Activated CD8-positive, alpha-beta T cell treated with anti-CD3 and anti-CD28 coated beads for 36 hours (primary cell): ENCODE measurements around the gene IKZF3. TPM values are rescaled to one million over a fixed set of nuclear protein-coding genes. Genes with fewer than 3 reads are reported as not detected.
A peak's percentile ranks its signal among the peaks of the same experiment; 100 is the strongest.

Experiments
- ATAC-seq: fragments of 200-7000 bp; cut with Tn5 transposase; one replicate; pipeline ENCODE4 v1.10.0; 2021; ENCODE audit warnings: mild to moderate bottlenecking, moderate library complexity
- CTCF ChIA-PET: fragments of 350-600 bp; sonication (Branson Sonifier 250); formaldehyde crosslinking; loops from one replicate; lab custom pipeline; 2021; ENCODE audit warnings: antibody characterized with exemption; lab: Charles Lee
- POLR2A ChIA-PET: fragments of 350-600 bp; sonication (Branson Sonifier 250); formaldehyde crosslinking; loops from one replicate; lab custom pipeline; 2021; ENCODE audit warnings: antibody characterized with exemption; lab: Charles Lee
- DNase-seq: peaks from one replicate; pipeline ENCODE4 v3.0.0-alpha.2; 2020
- H3K27ac Mint-ChIP-seq: one replicate; pipeline ENCODE4 v1.8.0; 2021; ENCODE audit warnings: mild to moderate bottlenecking, mixed read lengths
- H3K27me3 Mint-ChIP-seq: one replicate; pipeline ENCODE4 v1.8.0; 2021; ENCODE audit warnings: mixed read lengths
- H3K36me3 Mint-ChIP-seq: one replicate; pipeline ENCODE4 v1.8.0; 2021; ENCODE audit warnings: low read depth, mixed read lengths
- H3K4me1 Mint-ChIP-seq: one replicate; pipeline ENCODE4 v1.8.0; 2021; ENCODE audit warnings: low read depth, mixed read lengths
- H3K4me3 Mint-ChIP-seq: one replicate; pipeline ENCODE4 v1.8.0; 2021; ENCODE audit warnings: mild to moderate bottlenecking, moderate library complexity, mixed read lengths
- H3K9me3 Mint-ChIP-seq: one replicate; pipeline ENCODE4 v1.8.0; 2021; ENCODE audit warnings: mixed read lengths
- CTCF ChIP-seq: fragments of 200-600 bp; IDR thresholded peaks from one replicate; pipeline ENCODE4 v1.8.0; 2022; ENCODE audit warnings: antibody characterized with exemption, mild to moderate bottlenecking
- intact Hi-C: fragments of 100-400 bp; cut with micrococcal nuclease; formaldehyde crosslinking; loops from one replicate; pipeline ENCODE4 v1.10.0; 2022
- total RNA-seq, 2 experiments: library from RNA; stranded (reverse); gene quantifications; one replicate each; pipeline ENCODE4 v1.2.3, GENCODE V29; 2021

Gene IKZF3
- total RNA-seq, 2 experiments from 2014 or later, result 52.1 to 52.2 TPM

- Mint-ChIP-seq H3K27ac (peak overlapping the region; percentile 33), H3K9me3 (peaks cover 23% of the 10 kb centered on the region), H3K4me1 (peaks cover 33% of the 10 kb centered on the region), H3K36me3 (peaks cover 74% of the 10 kb centered on the region), H3K4me3 (no peak overlapping the region), H3K27me3 (no peaks in the 10 kb centered on the region)
- POLR2A ChIA-PET, result interaction anchor here (1.0 to 2.3 kb wide), 3 partner anchors 10 to 58 kb away, joined by 3 to 6 read pairs (median 4); no protein-coding TSS in a partner anchor
- CTCF ChIA-PET, result interaction anchor here (0.6 to 1.3 kb wide), 4 partner anchors 9 to 51 kb away, joined by 3 to 7 read pairs (median 3); no protein-coding TSS in a partner anchor
- intact Hi-C loops, result no loop called here
- no peak for ATAC-seq
- DNase-seq, result no peak
- TF ChIP-seq CTCF, result no peak
These were observed 35.7 kb downstream of the IKZF3 start for GRCh38 chr17:39828443-39828842.

- H3K9me3 Mint-ChIP-seq, result peaks cover 40% of the 10 kb centered on the region
- ChIA-PET CTCF (no interaction called here), POLR2A (interaction anchor here (1.0 to 2.3 kb wide), 3 partner anchors 9 to 56 kb away, joined by 3 to 6 read pairs (median 3); no protein-coding TSS in a partner anchor)
- intact Hi-C loops, result no loop called here
- DNase-seq (no peak), ATAC-seq (no peak)
- peak overlapping the region; percentile 53 for H3K27ac Mint-ChIP-seq
- no peaks in the 10 kb centered on the region for H3K27me3 Mint-ChIP-seq
- peaks cover 40% of the 10 kb centered on the region for H3K4me1 Mint-ChIP-seq
- H3K36me3 Mint-ChIP-seq, result peaks cover 85% of the 10 kb centered on the region
- H3K4me3 Mint-ChIP-seq, result no peak overlapping the region
- TF ChIP-seq CTCF, result no peak
These were observed 37.8 kb downstream of the IKZF3 start for GRCh38 chr17:39826334-39826733.

GRCh38 chr17:39823407-39824054, 40.6 kb downstream of the IKZF3 start:
- no peak overlapping the region for H3K4me3 Mint-ChIP-seq
- intact Hi-C loops, result no loop called here
- H3K9me3 Mint-ChIP-seq, result peaks cover 40% of the 10 kb centered on the region
- POLR2A ChIA-PET, result interaction anchor here (0.6 to 1.7 kb wide), 5 partner anchors 11 to 157 kb away, joined by 3 to 4 read pairs (median 3); no protein-coding TSS in a partner anchor
- peaks cover 54% of the 10 kb centered on the region for H3K4me1 Mint-ChIP-seq
- H3K27ac Mint-ChIP-seq, result no peak overlapping the region
- TF ChIP-seq CTCF, result no peak
- DNase-seq, result peak; percentile 60
- peaks cover 88% of the 10 kb centered on the region for H3K36me3 Mint-ChIP-seq
- no peak for ATAC-seq
- no peaks in the 10 kb centered on the region for H3K27me3 Mint-ChIP-seq
- CTCF ChIA-PET, result no interaction called here

- POLR2A ChIA-PET, result interaction anchor here (0.6 to 1.1 kb wide), 5 partner anchors 29 to 104 kb away, joined by 3 to 5 read pairs (median 3); no protein-coding TSS in a partner anchor
- Mint-ChIP-seq H3K9me3 (peaks cover 40% of the 10 kb centered on the region), H3K36me3 (peaks cover 85% of the 10 kb centered on the region), H3K27me3 (no peaks in the 10 kb centered on the region), H3K4me3 (no peak overlapping the region), H3K4me1 (peaks cover 57% of the 10 kb centered on the region), H3K27ac (peak overlapping the region; percentile 69)
- ATAC-seq (peak; percentile 31), DNase-seq (peak; percentile 53)
- intact Hi-C loops, result no loop called here
- CTCF ChIA-PET, result interaction anchor here (1.1 to 2.2 kb wide), 8 partner anchors 8 to 200 kb away, joined by 3 to 12 read pairs (median 4); partner anchors contain the start of genes IKZF3 and MIEN1
- TF ChIP-seq CTCF, result no peak
These were observed 42.1 kb downstream of the IKZF3 start for GRCh38 chr17:39822051-39822451.

GRCh38 chr17:39820987-39821386, 43.1 kb downstream of the IKZF3 start:
- Mint-ChIP-seq H3K36me3 (peaks cover 82% of the 10 kb centered on the region), H3K27me3 (no peaks in the 10 kb centered on the region), H3K9me3 (peaks cover 35% of the 10 kb centered on the region), H3K4me3 (no peak overlapping the region), H3K27ac (peak overlapping the region; percentile 58), H3K4me1 (peaks cover 56% of the 10 kb centered on the region)
- ATAC-seq, result no peak
- POLR2A ChIA-PET, result interaction anchor here (1.0 to 2.8 kb wide), 5 partner anchors 11 to 65 kb away, joined by 3 to 9 read pairs (median 3); partner anchors contain the start of gene IKZF3
- CTCF ChIA-PET, result interaction anchor here (0.8 to 2.2 kb wide), 12 partner anchors 9 to 167 kb away, joined by 3 to 12 read pairs (median 3); partner anchors contain the start of genes IKZF3 and MIEN1
- intact Hi-C loops, result no loop called here
- TF ChIP-seq CTCF, result no peak
- no peak for DNase-seq
